ENCODE data around the gene FAM76B. TPM values are rescaled to one million over a fixed set of nuclear protein-coding genes. Genes with fewer than 3 reads are reported as not detected.

The FAM76B gene
- total RNA-seq, 2 donors from 2014 or later, result 36.5 to 40.2 TPM

DNA sequence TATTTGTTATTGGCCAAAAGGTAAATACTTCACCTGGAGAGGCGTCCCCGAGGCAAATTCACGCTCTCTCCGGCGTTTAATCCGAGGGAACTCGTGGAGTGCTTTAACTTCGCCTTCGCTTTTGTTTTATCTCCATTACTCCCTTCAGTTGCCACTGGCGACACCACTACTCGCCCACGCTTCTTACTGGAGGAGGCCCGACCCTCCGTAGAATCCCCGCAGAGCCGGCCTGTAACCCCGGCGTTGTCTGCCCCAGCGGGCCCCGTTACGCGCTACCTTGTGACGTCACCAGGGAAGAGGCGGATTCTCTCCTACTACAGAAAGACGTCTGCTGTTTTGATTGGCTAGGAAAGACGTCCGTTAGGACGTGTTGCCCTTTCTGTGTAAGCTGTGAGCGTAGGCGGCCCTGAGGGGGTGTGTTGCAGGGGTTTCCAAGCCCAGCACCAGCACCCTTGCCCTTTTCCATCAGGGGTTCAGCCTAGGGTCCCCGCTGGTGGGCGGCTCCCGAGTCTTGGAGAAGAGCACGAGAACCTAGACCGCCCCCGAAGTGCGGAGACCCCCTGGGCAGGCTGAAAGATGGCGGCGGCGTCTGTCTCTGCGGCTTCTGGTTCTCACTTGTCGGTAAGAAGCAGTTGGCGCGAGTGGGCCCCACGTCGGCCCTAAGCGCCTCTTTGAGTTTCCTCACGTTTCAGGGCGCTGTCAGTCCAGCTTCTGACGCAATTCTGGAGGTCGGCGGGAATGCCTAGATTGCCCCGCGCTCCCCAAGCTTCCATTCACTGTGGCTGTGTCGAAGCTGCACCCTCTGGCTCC, 746 bp upstream of the FAM76B start, which contains the start of gene CEP57:
TSS of gene CEP57 (plus strand) at position 376 of the 810 bp plus-strand sequence. CDS start at position 577, 201 bp downstream.
- DNase-seq, result peak; percentile 98
- Histone ChIP-seq H3K4me1 (ENCODE audit: control insufficient read depth, insufficient read depth, low read length) (no peaks in the 10 kb centered on the region), H3K27me3 (ENCODE audit: control insufficient read depth, insufficient read depth, low read length, poor library complexity, severe bottlenecking) (no peaks in the 10 kb centered on the region), H3K36me3 (ENCODE audit: control insufficient read depth, insufficient read depth, low read length) (peaks cover 30% of the 10 kb centered on the region), H3K4me3 (ENCODE audit: low read length) (peak within 1 kb of the TSS; percentile 97), H3K27ac (ENCODE audit: low read depth, low read length) (peak within 1 kb of the TSS; percentile 98), H3K9me3 (ENCODE audit: control insufficient read depth, low read length) (no peaks in the 10 kb centered on the region), H3K9ac (ENCODE audit: extremely low read depth, low read length, poor library complexity, severe bottlenecking) (peak within 1 kb of the TSS; percentile 97)
- Mint-ChIP-seq H3K9me3 (no peaks in the 10 kb centered on the region), H3K36me3 (ENCODE audit: low read depth) (peaks cover 27% of the 10 kb centered on the region), H3K27me3 (ENCODE audit: insufficient read depth) (no peaks in the 10 kb centered on the region), H3K4me3 (peak within 1 kb of the TSS; percentile 99), H3K27ac (peak within 1 kb of the TSS; percentile 100), H3K4me1 (peaks cover 33% of the 10 kb centered on the region)
- no peak for TF ChIP-seq CTCF (conservative IDR thresholded peaks at IDR 0.05)
- 0% methylated on average over 25 to 55 of the region's 55 CpGs for WGBS, 2 experiments (ENCODE audit: insufficient coverage in 1 of 2, insufficient read length in 1 of 2)

DNA sequence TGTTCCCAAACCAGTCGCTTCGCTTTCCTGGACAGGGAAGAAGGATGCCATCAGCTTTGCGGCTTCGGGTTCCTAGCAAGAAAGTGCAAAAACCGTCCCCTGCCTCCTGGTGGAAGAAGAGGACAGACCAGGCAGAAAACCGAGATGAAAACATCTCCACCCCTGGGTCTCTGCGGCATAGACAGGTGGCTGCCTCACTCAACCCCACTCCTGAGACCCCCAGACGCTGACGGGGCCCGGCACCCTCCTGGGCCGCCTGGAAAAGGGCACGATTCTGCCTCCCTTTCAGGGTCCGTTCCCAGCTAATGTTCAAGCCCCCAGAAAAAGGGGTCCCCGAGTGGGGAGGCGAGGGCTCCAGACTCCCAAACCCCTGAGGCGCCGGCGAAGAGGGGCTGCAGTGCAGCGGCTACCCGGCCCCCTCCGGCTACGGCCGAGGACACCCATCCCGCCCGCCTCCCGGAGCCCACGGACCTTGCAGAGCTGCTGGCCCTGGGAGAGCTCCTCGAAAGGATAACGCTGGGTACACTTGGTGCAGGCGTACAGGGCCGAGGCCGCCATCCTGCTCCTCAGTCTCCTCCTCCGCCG, 569 bp downstream of the FAM76B start:
- Histone ChIP-seq H3K4me1 (ENCODE audit: control insufficient read depth, insufficient read depth, low read length) (no peaks in the 10 kb centered on the region), H3K9me3 (ENCODE audit: control insufficient read depth, low read length) (no peaks in the 10 kb centered on the region), H3K27me3 (ENCODE audit: control insufficient read depth, insufficient read depth, low read length, poor library complexity, severe bottlenecking) (no peaks in the 10 kb centered on the region), H3K4me3 (ENCODE audit: low read length) (peak overlapping the region; percentile 97), H3K27ac (ENCODE audit: low read depth, low read length) (peak overlapping the region; percentile 98), H3K36me3 (ENCODE audit: control insufficient read depth, insufficient read depth, low read length) (peaks cover 41% of the 10 kb centered on the region), H3K9ac (ENCODE audit: extremely low read depth, low read length, poor library complexity, severe bottlenecking) (peak overlapping the region; percentile 97)
- peak overlapping the region; percentile 99 for H3K4me3 Mint-ChIP-seq
- peaks cover 25% of the 10 kb centered on the region for H3K4me1 Mint-ChIP-seq
- peak; percentile 70 for TF ChIP-seq CTCF (conservative IDR thresholded peaks at IDR 0.05)
- peak; percentile 82 for DNase-seq
- WGBS, 2 experiments (ENCODE audit: insufficient coverage in 1 of 2, insufficient read length in 1 of 2), result 0 to 1% methylated on average over 19 to 34 of the region's 34 CpGs
- peaks cover 38% of the 10 kb centered on the region for H3K36me3 Mint-ChIP-seq (ENCODE audit: low read depth)
- no peaks in the 10 kb centered on the region for H3K9me3 Mint-ChIP-seq
- H3K27me3 Mint-ChIP-seq (ENCODE audit: insufficient read depth), result no peaks in the 10 kb centered on the region
- peak overlapping the region; percentile 91 for H3K27ac Mint-ChIP-seq

DNA sequence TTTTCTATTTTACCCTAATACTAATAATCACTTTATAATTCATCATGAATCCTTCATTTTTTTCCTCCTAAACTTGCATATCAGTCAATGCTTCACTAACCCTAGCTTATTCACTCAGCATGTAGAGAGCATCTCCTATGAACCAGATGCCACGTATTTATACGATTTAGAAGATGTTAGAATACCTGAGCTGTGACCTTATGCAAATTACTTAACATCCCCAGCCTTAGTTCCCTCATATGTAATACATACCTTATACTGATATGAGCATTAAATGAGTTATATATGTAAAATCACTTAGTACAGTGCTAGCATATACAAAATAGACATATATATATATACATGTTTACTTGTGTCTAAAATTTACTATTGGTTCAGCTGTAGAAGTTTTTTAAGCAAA, 9.0 kb downstream of the FAM76B start:
- Mint-ChIP-seq H3K27me3 (ENCODE audit: insufficient read depth) (no peaks in the 10 kb centered on the region), H3K9me3 (no peaks in the 10 kb centered on the region), H3K4me3 (no peak overlapping the region), H3K36me3 (ENCODE audit: low read depth) (peaks cover 58% of the 10 kb centered on the region), H3K4me1 (no peaks in the 10 kb centered on the region), H3K27ac (no peak overlapping the region)
- Histone ChIP-seq H3K36me3 (ENCODE audit: control insufficient read depth, insufficient read depth, low read length) (peaks cover 98% of the 10 kb centered on the region), H3K4me3 (ENCODE audit: low read length) (no peak overlapping the region), H3K27me3 (ENCODE audit: control insufficient read depth, insufficient read depth, low read length, poor library complexity, severe bottlenecking) (no peaks in the 10 kb centered on the region), H3K4me1 (ENCODE audit: control insufficient read depth, insufficient read depth, low read length) (no peaks in the 10 kb centered on the region), H3K9ac (ENCODE audit: extremely low read depth, low read length, poor library complexity, severe bottlenecking) (no peak overlapping the region), H3K27ac (ENCODE audit: low read depth, low read length) (no peak overlapping the region), H3K9me3 (ENCODE audit: control insufficient read depth, low read length) (no peaks in the 10 kb centered on the region)
- DNase-seq, result no peak
- 100% methylated on average over 2 of the region's 2 CpGs; no CpG with 5 or more reads in 1 of the 2 experiments for WGBS, 2 experiments (ENCODE audit: insufficient coverage in 1 of 2, insufficient read length in 1 of 2)
- no peak for TF ChIP-seq CTCF (conservative IDR thresholded peaks at IDR 0.05)
